Natural killer cell (primary cell): Measurements from ENCODE around the gene SLC1A2. TPM values are rescaled to one million over a fixed set of nuclear protein-coding genes. Genes with fewer than 3 reads are reported as not detected.

ENCODE experiments used
- ATAC-seq, 3 donors: fragments of 150-1000 bp in 2 of 3; fragments of 200-7000 bp in 1 of 3; cut with Tn5 transposase; 1 replicate in 1 of 3; 2 replicates in 2 of 3; pipeline ENCODE4 v1.10.0; 2021; ENCODE audit warnings: mild to moderate bottlenecking in 2 of 3, moderate library complexity in 2 of 3
- DNase-seq, 2 donors: peaks; one replicate each; pipeline versions ENCODE4 v3.0.0 to v3.0.0-alpha.2; 2013 to 2021; ENCODE audit warnings: mixed read lengths in 1 of 2
- H3K27ac ChIP-seq: one replicate; pipeline ENCODE4 v1.5.1; 2013; ENCODE audit warnings: mild to moderate bottlenecking, low read length
- H3K27me3 ChIP-seq: one replicate; pipeline ENCODE4 v1.6.1; 2013; ENCODE audit warnings: low read length; ENCODE audit not compliant: control insufficient read depth, insufficient read depth
- H3K36me3 ChIP-seq: one replicate; pipeline ENCODE4 v1.6.1; 2013; ENCODE audit warnings: low read length; ENCODE audit not compliant: control insufficient read depth, insufficient read depth
- H3K4me1 ChIP-seq: one replicate; pipeline ENCODE4 v1.6.1; 2013; ENCODE audit warnings: low read length; ENCODE audit not compliant: control insufficient read depth, insufficient read depth
- H3K4me3 ChIP-seq: one replicate; pipeline ENCODE4 v1.5.1; 2013; ENCODE audit warnings: low read length
- H3K9me3 ChIP-seq: one replicate; pipeline ENCODE4 v1.6.1; 2013; ENCODE audit warnings: low read length; ENCODE audit not compliant: control insufficient read depth, insufficient read depth
- H3K27ac Mint-ChIP-seq, 2 donors: one replicate each; pipeline ENCODE4 v1.8.0; 2022; ENCODE audit warnings: mild to moderate bottlenecking in 2 of 2, mixed read lengths in 2 of 2, moderate library complexity in 1 of 2
- H3K27me3 Mint-ChIP-seq, 2 donors: one replicate each; pipeline ENCODE4 v1.8.0; 2022; ENCODE audit warnings: low read depth in 2 of 2, mixed read lengths in 2 of 2
- H3K36me3 Mint-ChIP-seq: one replicate; pipeline ENCODE4 v1.8.0; 2022; ENCODE audit warnings: mixed read lengths
- H3K4me1 Mint-ChIP-seq, 2 donors: one replicate each; pipeline ENCODE4 v1.8.0; 2022; ENCODE audit warnings: mixed read lengths in 2 of 2
- H3K4me3 Mint-ChIP-seq: one replicate; pipeline ENCODE4 v1.8.0; 2022; ENCODE audit warnings: mild to moderate bottlenecking, moderate library complexity, mixed read lengths
- H3K9me3 Mint-ChIP-seq, 2 donors: one replicate each; pipeline ENCODE4 v1.8.0; 2022; ENCODE audit warnings: mixed read lengths in 2 of 2
- WGBS: methylation state at CpG from one replicate; pipeline ENCODE4 v1.1.7; 2013; ENCODE audit warnings: missing lambda C conversion rate; ENCODE audit not compliant: insufficient coverage; 5-methylcytosine and 5-hydroxymethylcytosine counted together
- intact Hi-C: fragments of 100-400 bp; cut with micrococcal nuclease; formaldehyde crosslinking; loops from one replicate; pipeline ENCODE4 v1.14.2; 2022
- total RNA-seq, 4 donors: library from RNA; stranded (reverse); fragments of 120-200 nt in 1 of 4; gene quantifications; one replicate each; pipeline versions ENCODE4 v1.2.3 to v1.2.4, GENCODE V29; 2013 to 2022
- TF ChIP-seq, protein P1 (sequence below): fragments of 200-600 bp; IDR thresholded peaks from one replicate; pipeline ENCODE4 v1.8.0; 2022; ENCODE audit warnings: antibody characterized with exemption

SLC1A2 gene
- total RNA-seq, 3 donors from 2014 or later (not counting 1 experiment from before 2014, with no cell fraction given) = 0.02 TPM; not detected in 2

- TF ChIP-seq, protein P1, sequence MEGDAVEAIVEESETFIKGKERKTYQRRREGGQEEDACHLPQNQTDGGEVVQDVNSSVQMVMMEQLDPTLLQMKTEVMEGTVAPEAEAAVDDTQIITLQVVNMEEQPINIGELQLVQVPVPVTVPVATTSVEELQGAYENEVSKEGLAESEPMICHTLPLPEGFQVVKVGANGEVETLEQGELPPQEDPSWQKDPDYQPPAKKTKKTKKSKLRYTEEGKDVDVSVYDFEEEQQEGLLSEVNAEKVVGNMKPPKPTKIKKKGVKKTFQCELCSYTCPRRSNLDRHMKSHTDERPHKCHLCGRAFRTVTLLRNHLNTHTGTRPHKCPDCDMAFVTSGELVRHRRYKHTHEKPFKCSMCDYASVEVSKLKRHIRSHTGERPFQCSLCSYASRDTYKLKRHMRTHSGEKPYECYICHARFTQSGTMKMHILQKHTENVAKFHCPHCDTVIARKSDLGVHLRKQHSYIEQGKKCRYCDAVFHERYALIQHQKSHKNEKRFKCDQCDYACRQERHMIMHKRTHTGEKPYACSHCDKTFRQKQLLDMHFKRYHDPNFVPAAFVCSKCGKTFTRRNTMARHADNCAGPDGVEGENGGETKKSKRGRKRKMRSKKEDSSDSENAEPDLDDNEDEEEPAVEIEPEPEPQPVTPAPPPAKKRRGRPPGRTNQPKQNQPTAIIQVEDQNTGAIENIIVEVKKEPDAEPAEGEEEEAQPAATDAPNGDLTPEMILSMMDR = no peak
- Mint-ChIP-seq H3K4me3 (no peak overlapping the region), H3K36me3 (no peaks in the 10 kb centered on the region), H3K9me3 (no peaks in the 10 kb centered on the region), H3K27me3 (peaks cover 7 to 8% of the 10 kb centered on the region in 2 donors), H3K27ac (no peak overlapping the region), H3K4me1 (peaks cover 14 to 25% of the 10 kb centered on the region in 2 donors)
- H3K36me3 ChIP-seq = no peaks in the 10 kb centered on the region
- H3K27ac ChIP-seq = no peak overlapping the region
- no peak overlapping the region for H3K4me3 ChIP-seq
- intact Hi-C loops = no loop called here
- 77% methylated on average over 6 of the region's 6 CpGs for WGBS
- ATAC-seq = no peak
- peaks cover 14% of the 10 kb centered on the region for H3K4me1 ChIP-seq
- no peak for DNase-seq
- H3K9me3 ChIP-seq = no peaks in the 10 kb centered on the region
- H3K27me3 ChIP-seq = no peaks in the 10 kb centered on the region
Measured at GRCh38 chr11:35347173-35347878, 72.0 kb downstream of the SLC1A2 start.

GRCh38 chr11:35346472-35347156 is 72.7 kb downstream of the SLC1A2 start:
- intact Hi-C loops = no loop called here
- Mint-ChIP-seq H3K4me1 (peaks cover 14 to 25% of the 10 kb centered on the region in 2 donors), H3K4me3 (no peak overlapping the region), H3K27ac (no peak overlapping the region), H3K9me3 (no peaks in the 10 kb centered on the region), H3K36me3 (no peaks in the 10 kb centered on the region), H3K27me3 (peaks cover 7 to 8% of the 10 kb centered on the region in 2 donors)
- H3K36me3 ChIP-seq = no peaks in the 10 kb centered on the region
- TF ChIP-seq, protein P1 = no peak
- 92% methylated on average over 6 of the region's 6 CpGs for WGBS
- H3K4me3 ChIP-seq = no peak overlapping the region
- peaks cover 14% of the 10 kb centered on the region for H3K4me1 ChIP-seq
- DNase-seq (no peak), ATAC-seq (no peak)
- H3K9me3 ChIP-seq = no peaks in the 10 kb centered on the region
- H3K27me3 ChIP-seq = no peaks in the 10 kb centered on the region
- no peak overlapping the region for H3K27ac ChIP-seq

GRCh38 chr11:35344681-35345574 is 74.4 kb downstream of the SLC1A2 start:
- no peaks in the 10 kb centered on the region for H3K9me3 Mint-ChIP-seq
- H3K27me3 ChIP-seq = no peaks in the 10 kb centered on the region
- no peaks in the 10 kb centered on the region for H3K36me3 ChIP-seq
- no peaks in the 10 kb centered on the region for H3K36me3 Mint-ChIP-seq
- 73% methylated on average over 8 of the region's 9 CpGs for WGBS
- H3K27ac Mint-ChIP-seq = no peak overlapping the region
- peaks cover 14 to 25% of the 10 kb centered on the region in 2 donors for H3K4me1 Mint-ChIP-seq
- no peak overlapping the region for H3K27ac ChIP-seq
- peaks cover 7 to 8% of the 10 kb centered on the region in 2 donors for H3K27me3 Mint-ChIP-seq
- no peak overlapping the region for H3K4me3 Mint-ChIP-seq
- H3K4me3 ChIP-seq = no peak overlapping the region
- DNase-seq = no peak
- TF ChIP-seq, protein P1 = no peak
- peak in 1 of 3 donors; percentile 36 for ATAC-seq
- H3K4me1 ChIP-seq = peaks cover 14% of the 10 kb centered on the region
- intact Hi-C loops = no loop called here
- H3K9me3 ChIP-seq = no peaks in the 10 kb centered on the region
